Loucy (cell line): ENCODE measurements around the gene RAP1GAP2.

Experiments
- H2AFZ ChIP-seq: fragments of 200-600 bp; sonication (generic); 2 replicates; pipeline ENCODE4 v1.6.0; 2016; ENCODE audit warnings: antibody characterized with exemption, mild to moderate bottlenecking, low read length, moderate library complexity
- H3F3A ChIP-seq: fragments of 200-600 bp; 2 replicates; pipeline ENCODE4 v1.6.0; 2016; ENCODE audit warnings: antibody characterized with exemption, low read depth, mild to moderate bottlenecking
- H3K27me3 ChIP-seq: fragments of 200-600 bp; sonication (generic); 2 replicates; pipeline ENCODE4 v1.6.1; 2014; ENCODE audit warnings: low read length, mild to moderate bottlenecking; ENCODE audit not compliant: insufficient read depth, poor library complexity, severe bottlenecking
- H3K36me3 ChIP-seq: fragments of 200-600 bp; sonication (generic); 2 replicates; pipeline ENCODE4 v1.6.1; 2016; ENCODE audit warnings: low read length; ENCODE audit not compliant: insufficient read depth
- H3K4me1 ChIP-seq: fragments of 200-600 bp; sonication (generic); 2 replicates; pipeline ENCODE4 v1.5.1; 2014; ENCODE audit warnings: low read length, mild to moderate bottlenecking; ENCODE audit not compliant: insufficient read depth, poor library complexity, severe bottlenecking
- H3K4me2 ChIP-seq: fragments of 200-600 bp; sonication (generic); 2 replicates; pipeline ENCODE4 v1.6.0; 2014; ENCODE audit warnings: antibody characterized with exemption, low read length, low read depth, mild to moderate bottlenecking; ENCODE audit not compliant: poor library complexity, severe bottlenecking
- H3K4me3 ChIP-seq: fragments of 200-600 bp; sonication (generic); 2 replicates; pipeline ENCODE4 v1.5.1; 2014; ENCODE audit warnings: low read length, mild to moderate bottlenecking, mixed read lengths; ENCODE audit not compliant: poor library complexity, severe bottlenecking
- H3K79me2 ChIP-seq: fragments of 200-600 bp; sonication (generic); 2 replicates; pipeline ENCODE4 v1.6.1; 2014; ENCODE audit warnings: low read length; ENCODE audit not compliant: insufficient read depth
- H3K9ac ChIP-seq: fragments of 200-600 bp; sonication (generic); 2 replicates; pipeline ENCODE4 v1.6.0; 2014; ENCODE audit warnings: mild to moderate bottlenecking, low read depth, low read length, moderate library complexity; ENCODE audit not compliant: poor library complexity, severe bottlenecking
- H3K9me2 ChIP-seq: fragments of 200-600 bp; sonication (generic); replicated peaks from 2 replicates; pipeline ENCODE4 v1.6.1; 2016; ENCODE audit warnings: low read depth, low read length, mixed read lengths
- H3K9me3 ChIP-seq: fragments of 200-600 bp; sonication (generic); 2 replicates; pipeline ENCODE4 v1.6.1; 2014; ENCODE audit warnings: mild to moderate bottlenecking, antibody characterized with exemption, low read length, low read depth; ENCODE audit not compliant: insufficient read depth
- H4K20me1 ChIP-seq: fragments of 200-600 bp; sonication (generic); 2 replicates; pipeline ENCODE4 v1.6.0; 2014; ENCODE audit warnings: antibody characterized with exemption, low read length, mild to moderate bottlenecking; ENCODE audit not compliant: insufficient read depth, poor library complexity, severe bottlenecking
- CTCF ChIP-seq: fragments of 200-600 bp; sonication (generic); conservative IDR thresholded peaks from 2 replicates; pipeline ENCODE4 v1.5.1; 2014; ENCODE audit warnings: mild to moderate bottlenecking, antibody characterized with exemption, low read length
- EZH2phosphoT487 ChIP-seq: fragments of 200-600 bp; IDR thresholded peaks from 2 replicates; pipeline ENCODE4 v1.6.1; 2018; ENCODE audit warnings: antibody characterized with exemption, mild to moderate bottlenecking, moderate library complexity, borderline replicate concordance

The RAP1GAP2 gene

GRCh38 chr17:2921443-2921842 is 125.2 kb downstream of the RAP1GAP2 start:
- Histone ChIP-seq H3K79me2 (peaks cover 94% of the 10 kb centered on the region), H3K27me3 (no peaks in the 10 kb centered on the region), H3K4me3 (no peak overlapping the region), H3K9ac (no peak overlapping the region), H3K9me3 (no peaks in the 10 kb centered on the region), H3K4me2 (no peak overlapping the region), H2AFZ (no peak overlapping the region), H3K36me3 (peaks cover 68% of the 10 kb centered on the region; the same call in 1 of the 2 replicates), H3K9me2 (no peaks in the 10 kb centered on the region), H3F3A (no peaks in the 10 kb centered on the region), H4K20me1 (peaks cover 84% of the 10 kb centered on the region), H3K4me1 (no peaks in the 10 kb centered on the region)
- TF ChIP-seq CTCF (no peak), EZH2phosphoT487 (no peak)

GRCh38 chr17:2924211-2924610 is 128.0 kb downstream of the RAP1GAP2 start:
- no peaks in the 10 kb centered on the region for H3K27me3 ChIP-seq
- H3K36me3 ChIP-seq, result peaks cover 65% of the 10 kb centered on the region; the same call in 1 of the 2 replicates
- no peak overlapping the region for H3K4me2 ChIP-seq
- TF ChIP-seq CTCF (no peak), EZH2phosphoT487 (no peak)
- H3K9me2 ChIP-seq, result no peaks in the 10 kb centered on the region
- no peaks in the 10 kb centered on the region for H3K4me1 ChIP-seq
- H3F3A ChIP-seq, result no peaks in the 10 kb centered on the region
- H3K4me3 ChIP-seq, result no peak overlapping the region
- H3K79me2 ChIP-seq, result peaks cover 96% of the 10 kb centered on the region
- no peaks in the 10 kb centered on the region for H3K9me3 ChIP-seq
- no peak overlapping the region for H3K9ac ChIP-seq
- H4K20me1 ChIP-seq, result peaks cover 83% of the 10 kb centered on the region
- no peak overlapping the region for H2AFZ ChIP-seq

- no peaks in the 10 kb centered on the region for H3F3A ChIP-seq
- peaks cover 84% of the 10 kb centered on the region for H4K20me1 ChIP-seq
- H3K9me3 ChIP-seq, result no peaks in the 10 kb centered on the region
- H2AFZ ChIP-seq, result no peak overlapping the region
- H3K9ac ChIP-seq, result no peak overlapping the region
- H3K79me2 ChIP-seq, result peaks cover 96% of the 10 kb centered on the region
- no peaks in the 10 kb centered on the region for H3K27me3 ChIP-seq
- H3K36me3 ChIP-seq, result peaks cover 62% of the 10 kb centered on the region; the same call in 1 of the 2 replicates
- H3K4me2 ChIP-seq, result no peak overlapping the region
- no peak overlapping the region for H3K4me3 ChIP-seq
- TF ChIP-seq EZH2phosphoT487 (no peak), CTCF (no peak)
- no peaks in the 10 kb centered on the region for H3K9me2 ChIP-seq
- no peaks in the 10 kb centered on the region for H3K4me1 ChIP-seq
Measured at GRCh38 chr17:2925011-2925410, 128.8 kb downstream of the RAP1GAP2 start.
